ENCODE measurements around the gene CHD5. TPM values are rescaled to one million over a fixed set of nuclear protein-coding genes. Genes with fewer than 3 reads are reported as not detected.
A peak's percentile ranks its signal among the peaks of the same experiment; 100 is the strongest.

CHD5 gene
- total RNA-seq, 1 experiment from 2014 or later, result 1.6 TPM

DNA sequence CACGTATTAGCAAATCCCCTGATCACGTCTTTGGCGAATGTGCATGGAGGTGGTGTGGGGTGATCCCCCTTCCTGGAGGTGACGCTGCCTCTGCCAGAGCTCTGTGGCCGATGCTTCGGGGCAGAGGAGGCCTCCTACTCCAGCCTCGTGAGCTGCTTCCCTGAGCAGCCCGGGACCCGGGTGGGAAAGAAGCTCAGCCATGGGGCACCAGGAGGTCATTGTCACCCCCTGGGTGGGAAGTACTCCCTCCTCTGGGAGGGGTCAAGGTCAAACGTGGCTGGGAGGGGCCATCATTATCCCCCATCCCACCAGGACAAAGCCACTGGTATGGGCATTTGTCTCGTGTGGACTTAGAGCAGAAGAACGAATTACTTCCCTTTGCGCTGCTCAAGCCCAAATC, 93.8 kb downstream of the CHD5 start:
- WGBS (ENCODE audit: extremely low coverage, insufficient read length, low lambda C conversion rate), result no CpG with 5 or more reads among the region's 13 CpGs
- no peaks in the 10 kb centered on the region for H3K36me3 Mint-ChIP-seq (ENCODE audit: insufficient read depth in 1 of 3, low read depth in 3 of 3)
- Histone ChIP-seq H3K56ac (ENCODE audit: insufficient read length, low read depth, low read length) (no peak overlapping the region), H2AFZ (ENCODE audit: low read length) (no peak overlapping the region), H2BK15ac (ENCODE audit: low read depth, low read length) (no peak overlapping the region), H3K79me2 (ENCODE audit: insufficient read depth, low read length) (no peaks in the 10 kb centered on the region), H4K20me1 (ENCODE audit: control insufficient read depth, insufficient read depth, insufficient read length) (no peaks in the 10 kb centered on the region), H3K23ac (ENCODE audit: insufficient read length, low read depth, low read length) (no peak overlapping the region), H3K18ac (ENCODE audit: insufficient read length, low read depth, low read length) (no peak overlapping the region), H3K79me1 (ENCODE audit: insufficient read depth, low read depth, low read length, poor library complexity, severe bottlenecking) (no peaks in the 10 kb centered on the region), H3K4me1 (ENCODE audit: insufficient read depth, low read length) (no peaks in the 10 kb centered on the region), H3K4ac (ENCODE audit: low read depth, low read length) (no peak overlapping the region), H2BK120ac (ENCODE audit: low read depth, low read length, poor library complexity, severe bottlenecking) (no peak overlapping the region), H3K14ac (ENCODE audit: insufficient read depth, low read length) (no peak overlapping the region), H3K4me2 (ENCODE audit: insufficient read depth, insufficient read length, low read length) (no peak overlapping the region), H4K5ac (ENCODE audit: insufficient read length, low read depth, low read length) (no peak overlapping the region), H2BK20ac (ENCODE audit: low read depth, low read length, poor library complexity, severe bottlenecking) (no peak overlapping the region), H3K27me3 (ENCODE audit: insufficient read depth, low read length) (no peaks in the 10 kb centered on the region; the same call in 1 of the 2 replicates), H2BK12ac (ENCODE audit: insufficient read length, low read depth, low read length) (no peak overlapping the region), H2BK5ac (ENCODE audit: insufficient read length, low read length) (no peak overlapping the region), H3T11ph (ENCODE audit: low read length) (no peak overlapping the region), H4K91ac (ENCODE audit: insufficient read length, low read depth, low read length) (no peak overlapping the region), H4K8ac (replicated peaks; ENCODE audit: insufficient read length, low read depth, low read length) (no peak overlapping the region), H3K27ac (ENCODE audit: insufficient read length, low read depth, low read length) (no peak overlapping the region), H3K9ac (ENCODE audit: extremely low read depth, insufficient read length, low read length) (no peak overlapping the region), H3K23me2 (ENCODE audit: insufficient read length, low read depth, low read length, poor library complexity, severe bottlenecking) (no peaks in the 10 kb centered on the region), H3K9me3 (ENCODE audit: control insufficient read depth, low read depth, low read length) (no peaks in the 10 kb centered on the region), H2AK5ac (ENCODE audit: insufficient read length, low read length) (no peak overlapping the region)
- peak overlapping the region in 1 of 3 experiments; percentile 85; a peak in 1 of 7 replicates for H3K27ac Mint-ChIP-seq
- no peaks in the 10 kb centered on the region for H3K9me3 Mint-ChIP-seq
- H3K4me1 Mint-ChIP-seq, result peaks cover 7 to 10% of the 10 kb centered on the region in 2 experiments; a peak in 3 of 4 replicates
- H3K4me3 Mint-ChIP-seq, result no peak overlapping the region
- DNase-seq, result no peak
- no peaks in the 10 kb centered on the region for H3K27me3 Mint-ChIP-seq (ENCODE audit: low read depth)
- TF ChIP-seq, protein P1, sequence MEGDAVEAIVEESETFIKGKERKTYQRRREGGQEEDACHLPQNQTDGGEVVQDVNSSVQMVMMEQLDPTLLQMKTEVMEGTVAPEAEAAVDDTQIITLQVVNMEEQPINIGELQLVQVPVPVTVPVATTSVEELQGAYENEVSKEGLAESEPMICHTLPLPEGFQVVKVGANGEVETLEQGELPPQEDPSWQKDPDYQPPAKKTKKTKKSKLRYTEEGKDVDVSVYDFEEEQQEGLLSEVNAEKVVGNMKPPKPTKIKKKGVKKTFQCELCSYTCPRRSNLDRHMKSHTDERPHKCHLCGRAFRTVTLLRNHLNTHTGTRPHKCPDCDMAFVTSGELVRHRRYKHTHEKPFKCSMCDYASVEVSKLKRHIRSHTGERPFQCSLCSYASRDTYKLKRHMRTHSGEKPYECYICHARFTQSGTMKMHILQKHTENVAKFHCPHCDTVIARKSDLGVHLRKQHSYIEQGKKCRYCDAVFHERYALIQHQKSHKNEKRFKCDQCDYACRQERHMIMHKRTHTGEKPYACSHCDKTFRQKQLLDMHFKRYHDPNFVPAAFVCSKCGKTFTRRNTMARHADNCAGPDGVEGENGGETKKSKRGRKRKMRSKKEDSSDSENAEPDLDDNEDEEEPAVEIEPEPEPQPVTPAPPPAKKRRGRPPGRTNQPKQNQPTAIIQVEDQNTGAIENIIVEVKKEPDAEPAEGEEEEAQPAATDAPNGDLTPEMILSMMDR (conservative IDR thresholded peaks at IDR 0.05), result no peak
